NCI-H345 (cell line): ENCODE measurements around the gene TBCK.
"Not testable (repeated sequence)": the region's sequence is repeated elsewhere in the genome, so short reads cannot be mapped to it uniquely, and the experiment has no call there.

Experiments used
- DNase-seq: peaks from one replicate; lab custom pipeline; 2025; lab: John Stamatoyannopoulos, UW

Gene TBCK

GRCh38 chr4:106321814-106322213, 5.8 kb upstream of the TBCK start:
- DNase-seq: not testable (repeated sequence)

GRCh38 chr4:106321168-106321567, 5.2 kb upstream of the TBCK start:
- DNase-seq: not testable (repeated sequence)

DNA sequence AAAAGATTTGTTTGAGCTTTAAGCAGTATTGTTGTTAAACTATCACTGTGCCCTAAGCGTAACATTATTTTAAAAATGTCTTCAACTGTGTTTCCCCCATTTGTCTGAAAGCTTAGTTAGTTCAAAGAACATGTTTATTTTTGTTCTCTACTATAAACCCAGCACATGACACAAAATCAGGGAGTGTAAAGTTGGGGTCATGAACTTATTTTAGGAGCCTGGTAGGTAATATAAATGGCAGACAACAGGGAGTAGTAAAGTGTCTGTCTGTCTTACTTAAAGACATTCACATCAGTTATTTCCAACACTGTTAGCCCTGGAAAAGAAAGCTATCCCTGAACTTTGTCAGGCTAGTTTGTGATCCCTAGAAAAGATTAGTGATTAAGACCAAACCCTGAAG, 4.2 kb upstream of the TBCK start:
- no peak for DNase-seq

DNA sequence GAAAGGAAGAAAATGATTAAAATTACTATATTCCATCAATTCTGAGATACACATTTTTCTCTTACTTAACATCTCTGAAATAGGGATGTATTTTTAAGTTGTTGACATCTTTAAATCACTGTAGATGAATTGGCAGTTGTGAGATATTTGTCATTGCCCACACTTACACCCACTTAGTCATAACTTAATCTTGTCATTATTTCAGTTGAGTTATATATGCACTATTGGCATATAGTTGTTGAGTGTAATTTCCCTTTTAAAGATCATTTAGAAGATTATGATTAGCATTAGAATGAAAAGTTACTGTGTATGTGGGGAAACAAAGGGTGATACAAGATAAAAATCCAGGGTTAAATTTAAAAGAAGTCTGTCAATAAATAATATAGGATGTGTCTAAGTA, 2.5 kb upstream of the TBCK start:
- no peak for DNase-seq

DNA sequence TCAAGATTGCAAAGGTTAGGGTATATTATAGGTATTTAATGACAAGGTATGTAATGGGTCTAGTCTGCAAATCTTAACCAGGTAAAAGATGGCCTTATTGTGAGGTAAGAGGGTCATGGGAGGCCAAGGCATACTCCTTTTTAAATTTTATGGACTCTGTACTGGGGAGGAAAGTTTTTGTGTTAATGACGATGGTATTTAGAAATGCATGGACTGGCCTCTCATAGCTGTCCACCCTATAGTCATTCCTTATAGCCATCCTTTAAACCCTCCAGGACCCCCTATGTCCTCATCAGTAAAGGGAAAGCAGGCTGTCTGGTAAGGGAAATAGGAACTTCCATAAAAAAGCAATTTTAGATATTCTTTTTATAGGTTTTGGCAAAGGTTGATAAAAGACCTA, 1.8 kb upstream of the TBCK start:
- DNase-seq: no peak

- no peak for DNase-seq
Measured at GRCh38 chr4:106316773-106317409, 882 bp upstream of the TBCK start.

DNA sequence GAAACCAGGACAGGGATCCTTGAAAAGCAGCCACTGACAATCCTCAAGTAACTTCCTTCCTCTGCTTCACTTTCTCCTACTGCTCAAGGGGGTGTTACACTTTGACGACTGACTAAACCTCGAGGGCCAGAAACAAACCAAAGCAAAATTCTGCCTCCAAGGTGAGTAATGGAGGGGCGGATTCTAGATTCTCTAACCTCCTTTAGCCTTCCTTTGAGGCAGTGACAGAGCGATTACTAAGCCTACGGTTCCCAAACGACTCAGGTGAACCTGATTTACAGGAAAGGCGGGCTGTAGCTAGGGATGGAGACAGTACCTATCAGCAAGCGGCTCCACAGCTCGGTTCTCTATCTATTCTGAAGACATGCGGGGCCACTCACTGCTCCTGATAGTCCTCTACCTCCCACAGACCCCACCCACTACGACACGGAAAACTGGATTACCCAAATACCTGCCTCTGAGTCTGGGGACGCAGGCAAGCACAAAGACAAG, 487 bp downstream of the TBCK start:
- no peak for DNase-seq

DNA sequence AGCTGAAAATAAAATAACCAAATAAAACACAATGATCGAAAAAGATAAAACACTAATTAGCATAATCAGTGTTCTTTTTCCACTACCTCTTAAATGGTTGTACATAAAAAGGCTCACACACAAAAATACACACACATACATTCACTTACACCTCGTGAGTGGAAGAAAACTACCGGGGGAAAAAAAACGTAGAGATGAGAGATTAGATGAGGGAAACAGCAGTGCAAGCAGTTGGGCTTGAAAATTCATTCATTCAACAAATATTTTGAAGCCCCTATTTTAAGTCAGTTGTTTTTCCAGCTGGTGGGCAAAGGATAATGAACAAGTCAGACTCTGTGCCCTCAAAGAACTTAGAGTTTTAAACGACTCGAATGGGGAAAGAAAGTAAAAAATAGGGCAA, 1.0 kb downstream of the TBCK start:
- DNase-seq: no peak

GRCh38 chr4:106312997-106313522, 2.9 kb downstream of the TBCK start:
- DNase-seq: no peak

DNA sequence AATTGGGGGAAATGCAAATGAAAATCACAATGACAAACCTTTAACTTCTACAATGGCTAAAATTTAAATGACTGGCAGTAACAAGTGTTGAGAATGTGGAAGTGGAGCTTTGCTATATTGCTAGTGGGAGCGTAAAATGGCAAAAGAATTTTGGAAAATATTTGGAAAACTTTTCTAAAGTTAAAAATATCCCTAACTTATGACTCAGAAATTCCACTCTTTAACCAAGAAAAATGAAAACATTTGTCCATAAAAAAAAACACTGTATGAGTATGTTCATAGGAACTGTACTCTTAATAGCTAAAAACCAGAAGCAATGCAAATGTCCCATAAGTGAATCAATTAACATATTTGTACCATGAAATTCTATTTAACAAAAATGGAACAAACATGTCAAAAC, 3.6 kb downstream of the TBCK start:
- no peak for DNase-seq

GRCh38 chr4:106306561-106306960, 9.4 kb downstream of the TBCK start:
- DNase-seq: no peak

- DNase-seq: no peak
Measured at GRCh38 chr4:106305435-106306055, 10.5 kb downstream of the TBCK start.

DNA sequence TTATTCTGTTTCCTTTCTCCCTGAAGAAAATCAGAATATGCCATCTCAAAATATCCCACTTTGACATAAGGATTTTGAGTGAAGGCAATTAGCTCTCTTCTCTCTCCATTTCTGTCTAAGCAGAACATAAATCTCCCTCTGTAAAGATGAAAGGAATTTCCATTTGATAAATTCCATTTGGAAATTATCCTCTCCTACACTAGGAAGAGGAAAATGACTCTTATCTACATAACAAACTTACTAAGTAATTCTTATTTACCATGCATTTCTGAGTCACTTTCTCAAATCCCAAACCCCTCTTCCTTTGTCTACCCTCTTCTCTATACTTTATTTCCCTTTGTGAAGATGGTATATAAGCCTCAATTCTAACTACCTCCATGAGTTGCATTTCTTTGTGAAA, 11.4 kb downstream of the TBCK start:
- DNase-seq: no peak

DNA sequence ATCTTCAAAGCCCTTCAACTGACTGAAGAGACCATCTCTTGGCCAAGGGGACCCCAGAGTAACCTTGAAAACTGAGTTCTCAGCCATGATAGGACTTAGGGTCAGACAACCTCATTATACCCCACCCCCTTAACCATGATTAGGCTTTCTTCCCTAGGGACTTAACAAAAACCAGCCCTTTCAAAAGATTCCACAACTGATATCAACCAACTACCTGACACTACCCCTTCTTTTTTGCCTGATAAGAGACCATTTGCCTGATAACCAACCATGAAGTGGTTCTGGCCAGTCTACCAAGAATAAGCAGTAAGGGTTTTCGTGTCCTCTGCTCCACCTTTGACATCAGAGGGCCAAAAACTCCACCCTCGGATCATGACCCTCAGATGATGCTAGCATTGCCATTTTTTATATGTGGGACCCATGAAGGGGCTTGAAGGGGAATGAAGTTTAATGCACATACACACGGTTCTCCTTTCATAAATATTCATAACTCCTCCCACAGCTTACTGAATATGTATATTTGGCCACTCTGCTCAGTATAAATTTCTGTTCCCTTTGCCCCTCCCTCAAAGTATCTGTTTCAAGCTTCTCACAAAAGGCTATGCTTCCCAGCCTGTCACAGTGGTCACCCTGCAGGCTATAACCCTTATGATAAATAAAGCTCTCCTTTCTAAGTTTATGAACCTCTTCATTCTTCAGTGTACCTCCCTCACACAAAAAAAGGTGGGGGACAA, 12.3 kb downstream of the TBCK start:
- no peak for DNase-seq

GRCh38 chr4:106302062-106302438, 14.0 kb downstream of the TBCK start:
- no peak for DNase-seq

DNA sequence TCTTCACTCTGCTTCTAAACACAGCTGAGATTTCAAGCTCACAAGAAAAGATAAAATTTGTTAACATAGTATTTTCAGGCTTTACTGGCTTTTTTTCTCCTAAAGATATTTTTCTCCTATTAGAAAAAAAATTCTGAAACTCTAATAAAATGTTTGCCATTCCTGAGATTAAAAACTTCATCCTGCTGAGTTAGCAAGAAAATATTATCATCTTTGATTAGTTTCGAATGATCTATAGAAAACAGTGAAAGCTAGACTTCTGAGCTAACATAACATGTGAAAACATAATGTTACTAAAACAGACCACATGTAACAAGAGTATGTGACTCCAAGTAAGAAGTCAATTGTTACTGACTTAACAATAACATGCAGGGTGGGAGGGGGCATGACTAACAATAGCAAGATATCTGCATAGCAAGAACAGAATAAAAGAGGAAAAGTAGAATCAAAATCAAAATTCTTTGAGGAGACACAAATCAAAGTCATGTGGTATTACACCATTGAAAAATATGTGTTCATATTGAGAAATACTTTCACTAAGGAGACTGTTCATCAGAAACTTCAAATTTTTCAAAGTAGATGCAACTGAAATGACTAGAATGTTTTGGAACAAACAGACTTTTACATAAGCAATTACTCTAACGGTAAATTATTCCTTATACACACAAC, 14.5 kb downstream of the TBCK start:
- DNase-seq: no peak

DNA sequence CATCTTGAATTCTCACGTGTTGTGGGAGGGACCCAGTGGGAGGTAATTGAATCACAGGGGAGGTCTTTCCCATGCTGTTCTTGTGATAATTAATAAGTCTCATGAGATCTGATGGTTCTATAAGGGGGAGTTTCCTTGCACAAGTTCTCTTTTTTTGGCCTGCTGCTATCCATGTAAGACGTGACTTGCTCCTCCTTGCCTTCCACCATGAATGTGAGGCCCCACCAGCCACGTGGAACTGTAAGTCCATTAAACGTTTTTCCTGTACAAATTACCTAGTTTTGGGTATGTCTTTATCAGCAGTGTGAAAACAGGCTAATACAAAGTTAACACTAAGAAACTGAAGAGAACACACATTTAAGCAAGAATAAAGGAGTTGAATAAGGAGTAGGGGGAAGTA, 16.0 kb downstream of the TBCK start:
- DNase-seq: no peak

DNA sequence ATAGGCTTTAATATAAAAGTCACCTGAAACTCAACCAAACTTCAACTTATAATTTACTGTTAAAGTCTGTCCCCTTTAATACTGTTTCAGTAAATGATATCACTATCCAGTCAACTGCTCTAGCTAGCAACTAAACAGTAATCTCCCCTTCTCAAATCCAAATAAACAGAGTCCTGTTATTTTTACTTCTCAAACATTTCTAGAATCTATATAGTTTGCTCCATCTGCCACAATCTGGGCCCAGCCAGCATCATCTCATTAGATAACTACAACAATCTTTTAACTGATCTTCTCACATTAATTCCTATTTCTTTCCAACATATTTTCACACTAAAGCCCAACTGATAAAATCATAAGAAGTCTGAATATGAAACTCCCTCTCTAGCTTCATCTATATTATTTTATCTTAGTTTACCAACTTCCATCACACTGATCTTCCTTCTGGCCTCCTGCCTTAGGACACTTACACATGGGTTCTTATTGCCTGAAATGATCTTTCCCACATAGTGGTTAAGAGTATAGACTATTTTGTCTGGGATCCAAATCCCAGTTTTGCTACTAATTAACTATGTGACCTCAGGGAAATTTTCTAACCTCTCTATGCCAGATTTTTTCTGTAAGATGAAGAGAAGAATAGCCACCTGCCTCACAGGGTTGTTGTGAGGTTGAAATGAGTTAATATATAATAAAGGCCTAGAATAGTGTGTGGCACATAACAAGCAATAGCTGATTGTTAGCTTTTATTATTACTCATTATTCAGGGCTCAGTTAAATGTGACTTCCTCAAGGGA, 18.6 kb downstream of the TBCK start:
- no peak for DNase-seq

GRCh38 chr4:106294062-106294461, 21.9 kb downstream of the TBCK start:
- no peak for DNase-seq

DNA sequence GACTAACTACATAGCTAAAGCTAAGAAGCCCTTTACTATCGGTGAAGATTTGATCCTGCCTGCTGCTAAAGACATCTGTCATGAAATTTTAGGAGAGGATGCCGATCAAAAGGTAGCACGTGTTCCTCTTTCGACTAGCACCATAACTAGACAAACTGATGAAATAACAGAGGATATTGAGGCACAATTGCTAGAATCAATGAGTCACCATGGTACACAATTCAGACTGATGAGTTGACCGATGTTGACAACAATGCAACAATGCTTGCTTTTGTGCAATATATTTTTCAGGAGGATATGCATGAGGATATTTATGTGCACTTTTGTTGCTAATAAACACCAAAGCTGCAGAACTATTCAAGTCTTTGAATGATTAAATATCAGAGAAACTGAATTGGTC, 24.3 kb downstream of the TBCK start:
- no peak for DNase-seq

- DNase-seq: no peak
Measured at GRCh38 chr4:106289737-106290136, 26.3 kb downstream of the TBCK start.
